ENCODE results near the gene VSIG4. TPM values are rescaled to one million over a fixed set of nuclear protein-coding genes. Genes with fewer than 3 reads are reported as not detected.
"Not testable (repeated sequence)": the region's sequence is repeated elsewhere in the genome, so short reads cannot be mapped to it uniquely, and the experiment has no call there.

The VSIG4 gene
- polyA plus RNA-seq (ENCODE audit: insufficient read length in 3 of 3), result 1 to 10 TPM; 4.6 to 6.4 (median 6.0) TPM

GRCh38 chrX:66039944-66040343 lies at the start of gene VSIG4:
Gene VSIG4, minus strand, starts transcription at chrX:66040080. Its CDS starts 82 bp downstream, at chrX:66039998.
- DNase-seq (ENCODE audit: low read depth in 3 of 3, low spot score in 2 of 3), result no peak

DNA sequence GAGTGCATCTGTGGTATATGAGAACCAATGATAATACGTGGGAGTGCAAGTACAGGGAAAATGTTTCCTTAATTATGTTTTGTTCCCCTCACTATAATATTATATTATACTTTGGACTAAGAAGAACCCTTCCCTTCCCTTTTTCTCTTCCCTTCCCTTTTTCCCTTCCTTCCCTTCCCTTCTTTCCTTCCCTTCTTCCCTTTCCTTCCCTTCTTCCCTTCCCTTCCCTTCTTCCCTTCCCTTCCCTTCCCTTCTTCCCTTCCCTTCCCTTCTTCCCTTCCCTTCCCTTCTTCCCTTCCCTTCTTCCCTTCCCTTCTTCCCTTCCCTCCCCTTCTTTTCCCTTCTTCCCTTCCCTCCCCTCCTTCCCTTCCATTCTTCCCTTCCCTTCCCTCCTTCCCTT lies 36.9 kb upstream of the VSIG4 start:
- no peak for DNase-seq (ENCODE audit: low read depth in 3 of 3, low spot score in 2 of 3)

- DNase-seq (ENCODE audit: low read depth in 3 of 3, low spot score in 2 of 3), result no peak
Observed at GRCh38 chrX:66074920-66075879, 35.3 kb upstream of the VSIG4 start.

DNA sequence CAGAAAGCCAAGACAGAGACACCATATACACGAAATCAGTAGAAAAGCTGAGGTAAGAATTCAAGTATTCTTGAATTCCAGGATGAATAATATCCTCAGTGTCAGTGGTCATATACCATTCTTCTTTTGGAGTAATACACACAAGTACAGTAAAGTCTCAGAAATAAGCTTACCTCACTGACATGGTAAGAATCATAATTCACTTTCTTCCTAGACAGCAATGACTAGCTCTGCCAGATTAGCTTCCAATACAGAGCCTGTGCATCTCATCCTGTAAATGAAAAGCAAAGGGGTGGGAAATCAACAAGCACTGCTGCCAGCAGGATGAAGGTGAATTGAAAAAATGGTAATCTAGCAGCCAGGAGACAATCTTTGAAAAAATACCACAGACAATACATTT lies 31.2 kb upstream of the VSIG4 start:
- no peak for DNase-seq (ENCODE audit: low read depth in 3 of 3, low spot score in 2 of 3)

DNA sequence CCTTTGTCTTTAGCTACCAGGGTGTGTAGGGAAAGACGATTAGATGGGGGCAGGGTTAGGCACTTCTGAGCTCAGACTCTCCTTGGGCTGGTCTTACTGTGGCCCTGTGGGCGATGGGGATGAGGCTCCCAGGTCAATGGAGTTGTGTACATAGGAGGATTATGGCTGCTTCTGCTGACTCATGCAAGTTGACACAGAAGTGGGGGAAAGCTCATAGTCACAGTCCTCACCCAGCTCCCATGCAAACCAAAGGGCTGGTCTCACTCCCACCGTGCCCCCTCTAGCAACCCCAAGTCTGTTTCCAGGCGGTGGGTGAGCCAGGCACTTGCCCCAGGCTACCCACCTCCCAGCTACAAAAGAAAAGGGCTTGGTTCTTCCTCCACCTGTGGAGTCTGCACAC lies 24.4 kb upstream of the VSIG4 start:
- DNase-seq (ENCODE audit: low read depth in 3 of 3, low spot score in 2 of 3), result no peak

DNA sequence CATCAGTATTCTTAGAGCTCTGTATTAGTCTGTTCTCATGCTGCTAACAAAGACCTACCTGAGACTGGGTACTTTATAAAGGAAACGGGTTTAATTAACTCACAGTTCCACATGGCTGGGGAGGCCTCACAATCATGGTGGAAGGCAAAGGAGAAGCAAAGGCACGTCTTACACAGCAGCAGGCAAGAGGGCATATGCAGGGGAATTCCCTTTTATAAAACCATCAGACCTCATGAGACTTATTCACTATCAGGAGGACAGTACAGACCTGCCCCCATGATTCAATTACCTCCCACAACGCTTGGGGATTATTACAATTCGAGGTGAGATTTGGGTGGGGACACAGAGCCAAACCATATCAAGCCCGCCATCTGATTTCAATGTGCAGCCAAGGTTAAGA lies 17.1 kb upstream of the VSIG4 start:
- DNase-seq (ENCODE audit: low read depth in 3 of 3, low spot score in 2 of 3), result not testable (repeated sequence)

- no peak for DNase-seq (ENCODE audit: low read depth in 3 of 3, low spot score in 2 of 3)
Observed at GRCh38 chrX:66054978-66055377, 15.1 kb upstream of the VSIG4 start.

DNA sequence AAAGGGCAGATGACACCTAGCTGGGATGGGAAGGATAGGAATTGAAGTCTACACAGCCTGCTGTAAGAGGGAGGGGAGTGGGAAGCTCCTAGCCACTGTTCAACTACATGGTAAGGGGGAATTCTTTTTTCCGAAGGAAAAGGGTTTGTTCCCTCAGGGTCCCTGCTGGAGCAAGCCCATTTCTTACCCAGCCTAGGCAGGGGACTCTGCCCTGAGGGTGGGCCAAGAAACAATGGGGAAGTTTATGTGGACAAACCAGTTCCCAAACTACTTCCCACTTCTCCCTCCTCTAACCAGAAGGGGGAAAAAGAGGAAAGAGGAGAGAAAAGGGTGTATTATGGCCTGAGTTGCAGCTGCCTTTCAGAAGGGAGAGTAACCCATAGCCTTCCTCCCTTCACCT lies 13.5 kb upstream of the VSIG4 start:
- no peak for DNase-seq (ENCODE audit: low read depth in 3 of 3, low spot score in 2 of 3)

DNA sequence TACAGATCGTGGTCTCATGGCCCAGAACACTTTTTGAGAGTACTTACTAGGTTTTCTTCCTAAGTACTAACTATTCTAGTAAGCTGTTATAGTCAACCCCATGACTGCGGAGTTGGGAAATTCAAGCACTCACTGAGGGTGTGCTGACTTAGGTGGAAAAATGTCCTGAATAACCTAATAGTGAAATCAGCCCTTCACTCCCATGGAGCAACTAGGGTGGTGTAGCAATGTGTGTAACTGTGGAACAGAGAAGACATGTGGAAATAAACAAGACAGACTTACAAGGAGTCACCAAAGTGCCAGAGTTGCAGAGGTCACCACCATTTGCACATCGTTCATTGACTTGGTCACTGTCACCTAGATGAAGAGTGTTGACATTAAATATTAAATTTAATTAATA lies 12.1 kb upstream of the VSIG4 start:
- no peak for DNase-seq (ENCODE audit: low read depth in 3 of 3, low spot score in 2 of 3)

- peak in 1 of 3 donors; percentile 18 for DNase-seq (ENCODE audit: low read depth in 3 of 3, low spot score in 2 of 3)
Observed at GRCh38 chrX:66050140-66050569, 10.3 kb upstream of the VSIG4 start.

DNA sequence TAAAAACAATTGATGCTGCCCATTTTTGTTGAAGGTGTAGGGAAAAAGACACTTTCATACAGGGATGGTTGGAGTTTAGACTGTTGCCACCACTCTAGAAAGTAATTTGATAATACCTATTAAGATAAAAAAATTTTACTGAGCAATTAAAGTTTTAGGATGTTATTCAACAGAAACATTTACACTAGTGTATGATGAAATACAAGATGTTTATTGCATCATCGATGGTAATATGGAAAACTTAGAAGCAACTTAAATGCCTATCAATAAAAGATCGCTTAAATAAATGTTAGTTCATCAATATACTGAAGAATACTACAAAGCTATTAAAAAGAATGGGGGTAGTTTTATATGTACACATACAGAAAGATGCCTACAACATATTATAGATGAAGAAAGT lies 9.2 kb upstream of the VSIG4 start:
- no peak for DNase-seq (ENCODE audit: low read depth in 3 of 3, low spot score in 2 of 3)

- no peak for DNase-seq (ENCODE audit: low read depth in 3 of 3, low spot score in 2 of 3)
Observed at GRCh38 chrX:66046612-66047235, 6.8 kb upstream of the VSIG4 start.

- no peak for DNase-seq (ENCODE audit: low read depth in 3 of 3, low spot score in 2 of 3)
Observed at GRCh38 chrX:66045894-66046293, 6.0 kb upstream of the VSIG4 start.

DNA sequence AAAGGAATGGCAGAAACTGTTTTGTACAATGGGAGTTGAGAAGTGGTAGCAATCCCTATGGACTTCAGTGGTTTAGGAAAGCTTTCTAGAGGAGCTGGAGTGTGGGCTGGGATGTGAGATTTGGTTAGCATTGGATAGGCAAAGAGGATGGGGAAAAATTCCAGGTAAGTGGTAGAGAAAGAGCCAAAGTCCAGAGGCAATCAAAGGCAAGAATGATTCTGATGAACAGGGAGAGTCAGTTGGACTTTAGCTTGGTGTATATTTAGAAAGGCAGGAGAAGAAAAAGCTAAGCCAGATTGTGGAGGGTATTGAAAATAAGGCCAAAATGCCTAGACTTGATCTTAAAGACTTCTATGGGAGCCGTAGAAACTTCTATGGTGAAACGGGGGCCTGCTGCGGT lies 3.7 kb upstream of the VSIG4 start:
- DNase-seq (ENCODE audit: low read depth in 3 of 3, low spot score in 2 of 3), result no peak

DNA sequence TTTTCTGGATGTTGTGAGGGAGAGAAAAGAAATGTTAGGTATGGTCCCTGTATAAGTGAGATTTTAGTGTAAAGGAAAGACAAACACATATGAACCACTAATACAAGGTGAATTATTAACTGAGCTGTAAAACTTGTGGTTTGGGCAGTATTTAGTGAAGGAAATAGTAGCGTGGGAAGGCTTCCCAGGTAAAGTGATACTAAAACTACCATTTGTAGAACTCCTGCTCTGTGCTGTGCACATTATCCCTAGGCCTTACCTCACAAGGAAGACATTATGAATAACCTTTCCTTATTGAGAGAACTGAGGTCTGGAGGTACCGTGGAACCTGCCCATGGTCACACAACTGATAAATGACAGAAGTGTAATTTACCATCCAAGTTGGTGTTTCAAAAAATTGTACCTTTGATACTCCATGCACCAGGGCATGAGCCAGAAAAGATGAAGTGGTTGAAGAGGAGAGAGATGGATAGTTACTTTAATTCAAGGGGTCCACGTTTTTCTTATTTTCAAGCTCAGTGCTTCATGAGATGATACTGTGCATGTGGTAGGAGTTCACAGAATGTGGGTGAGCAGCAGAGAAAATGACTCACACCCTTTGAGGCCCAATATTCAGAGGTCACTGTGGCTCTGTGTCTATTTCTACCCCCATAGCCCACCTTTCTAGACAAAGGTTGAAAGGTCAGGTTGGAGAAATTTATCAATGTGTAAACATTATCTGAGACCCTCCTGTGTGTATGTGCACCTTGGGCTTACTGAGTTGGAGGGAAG lies 2.6 kb upstream of the VSIG4 start:
- no peak for DNase-seq (ENCODE audit: low read depth in 3 of 3, low spot score in 2 of 3)

GRCh38 chrX:66038115-66038514 lies 1.8 kb downstream of the VSIG4 start:
- no peak for DNase-seq (ENCODE audit: low read depth in 3 of 3, low spot score in 2 of 3)

DNA sequence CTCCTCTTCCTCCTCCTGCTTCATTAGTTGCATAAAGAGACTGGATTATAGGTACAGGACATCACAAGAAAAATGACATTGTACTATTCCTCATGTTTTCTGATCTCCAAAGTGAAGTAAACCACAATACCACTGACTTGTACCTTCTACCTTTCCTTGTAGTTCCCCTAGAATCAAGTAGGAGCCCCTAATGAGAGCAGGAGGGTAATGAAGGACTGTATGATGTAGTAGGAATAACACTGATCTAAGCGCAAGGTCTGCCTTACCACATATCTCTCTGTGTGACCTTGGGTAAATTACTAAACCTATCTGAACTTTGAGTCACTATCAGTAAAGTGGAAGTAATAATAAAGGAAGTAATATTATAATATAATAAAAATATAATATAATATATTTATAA lies 3.6 kb downstream of the VSIG4 start:
- DNase-seq (ENCODE audit: low read depth in 3 of 3, low spot score in 2 of 3), result no peak

DNA sequence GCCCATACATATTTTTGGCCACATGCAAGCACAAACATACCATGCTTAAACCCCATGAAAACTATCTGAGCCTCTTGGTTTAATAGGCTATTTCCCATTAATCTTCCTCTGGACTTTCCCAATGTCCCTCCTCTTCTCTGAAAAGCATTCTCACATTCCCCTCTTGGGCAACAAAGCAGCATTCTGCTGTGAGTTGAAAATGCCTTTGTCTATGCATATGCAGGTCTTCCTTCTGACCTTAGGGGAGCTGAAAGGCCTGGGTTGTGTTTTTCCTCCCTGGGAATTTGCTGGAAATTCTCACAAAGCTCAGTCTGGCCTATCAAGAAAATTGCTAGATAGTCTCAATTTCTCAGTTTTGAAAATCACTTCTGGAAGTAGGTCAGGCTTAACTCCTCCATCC lies 4.2 kb downstream of the VSIG4 start:
- DNase-seq (ENCODE audit: low read depth in 3 of 3, low spot score in 2 of 3), result no peak

- no peak for DNase-seq (ENCODE audit: low read depth in 3 of 3, low spot score in 2 of 3)
Observed at GRCh38 chrX:66030505-66031317, 9.2 kb downstream of the VSIG4 start.

- DNase-seq (ENCODE audit: low read depth in 3 of 3, low spot score in 2 of 3), result no peak
Observed at GRCh38 chrX:66028936-66029335, 10.9 kb downstream of the VSIG4 start.
